ENCODE measurements around the gene ZNF318. TPM values are rescaled to one million over a fixed set of nuclear protein-coding genes. Genes with fewer than 3 reads are reported as not detected.

Gene ZNF318
- total and polyA plus RNA-seq, 10 of the 15 experiments (the other 5 are each of a cell fraction or from before 2014, with no cell fraction given), result 3.4 to 79.8 (median 13.7) TPM

DNA sequence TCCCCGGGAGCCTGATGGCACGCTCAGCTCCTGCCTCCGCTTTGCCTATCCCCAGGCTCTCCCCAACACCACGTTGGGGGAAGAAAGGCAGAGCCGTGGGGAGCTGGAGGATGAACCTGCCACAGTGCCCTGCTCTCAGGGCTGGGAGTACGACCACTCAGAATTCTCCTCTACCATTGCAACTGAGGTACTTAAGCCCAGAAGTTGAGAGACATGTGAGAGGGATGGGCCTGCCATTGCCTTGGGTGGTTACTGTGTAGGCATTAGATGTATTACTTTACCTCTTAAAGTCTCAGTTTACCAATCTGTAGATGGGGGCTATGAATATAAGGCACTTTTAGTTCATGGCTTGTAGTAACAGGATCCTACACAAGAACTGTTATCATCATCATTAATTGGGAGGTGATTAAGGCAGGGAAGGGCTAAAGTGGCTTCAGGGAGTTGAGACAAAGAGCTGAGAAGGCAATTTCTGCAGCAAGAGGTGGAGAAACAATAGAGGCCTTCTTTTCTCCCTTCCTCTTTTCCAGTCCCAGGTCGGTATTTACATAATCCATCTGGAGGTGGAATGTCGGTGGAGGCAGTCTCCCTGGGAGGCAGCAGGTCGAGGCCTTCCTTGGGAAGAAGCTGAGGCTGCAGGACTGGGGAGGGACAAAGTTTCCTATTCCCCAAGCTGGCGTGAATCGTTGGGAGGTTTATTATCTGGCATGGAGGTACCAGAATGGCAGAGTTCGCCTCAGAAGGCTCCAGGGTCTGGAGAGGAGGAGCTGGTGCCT lies 70.7 kb downstream of the ZNF318 start (continued):
- TF ChIP-seq, protein P1, sequence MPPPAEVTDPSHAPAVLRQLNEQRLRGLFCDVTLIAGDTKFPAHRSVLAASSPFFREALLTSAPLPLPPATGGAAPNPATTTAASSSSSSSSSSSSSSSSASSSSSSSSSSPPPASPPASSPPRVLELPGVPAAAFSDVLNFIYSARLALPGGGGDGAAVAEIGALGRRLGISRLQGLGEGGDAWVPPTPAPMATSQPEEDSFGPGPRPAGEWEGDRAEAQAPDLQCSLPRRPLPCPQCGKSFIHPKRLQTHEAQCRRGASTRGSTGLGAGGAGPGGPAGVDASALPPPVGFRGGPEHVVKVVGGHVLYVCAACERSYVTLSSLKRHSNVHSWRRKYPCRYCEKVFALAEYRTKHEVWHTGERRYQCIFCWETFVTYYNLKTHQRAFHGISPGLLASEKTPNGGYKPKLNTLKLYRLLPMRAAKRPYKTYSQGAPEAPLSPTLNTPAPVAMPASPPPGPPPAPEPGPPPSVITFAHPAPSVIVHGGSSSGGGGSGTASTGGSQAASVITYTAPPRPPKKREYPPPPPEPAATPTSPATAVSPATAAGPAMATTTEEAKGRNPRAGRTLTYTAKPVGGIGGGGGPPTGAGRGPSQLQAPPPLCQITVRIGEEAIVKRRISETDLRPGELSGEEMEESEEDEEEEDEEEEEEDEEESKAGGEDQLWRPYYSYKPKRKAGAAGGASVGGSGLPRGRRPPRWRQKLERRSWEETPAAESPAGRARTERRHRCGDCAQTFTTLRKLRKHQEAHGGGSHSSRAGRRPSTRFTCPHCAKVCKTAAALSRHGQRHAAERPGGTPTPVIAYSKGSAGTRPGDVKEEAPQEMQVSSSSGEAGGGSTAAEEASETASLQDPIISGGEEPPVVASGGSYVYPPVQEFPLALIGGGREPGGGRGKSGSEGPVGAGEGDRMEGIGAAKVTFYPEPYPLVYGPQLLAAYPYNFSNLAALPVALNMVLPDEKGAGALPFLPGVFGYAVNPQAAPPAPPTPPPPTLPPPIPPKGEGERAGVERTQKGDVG (CRISPR knock-in tag; IDR thresholded peaks at IDR 0.05), result no peak
- TF ChIP-seq EZH2 (IDR thresholded peaks at IDR 0.05; ENCODE audit: borderline replicate concordance, control insufficient read depth, low read depth, low read length) (no peak), BACH1 (IDR thresholded peaks at IDR 0.05; ENCODE audit: borderline replicate concordance) (no peak), RELA (IDR thresholded peaks at IDR 0.05; ENCODE audit: borderline replicate concordance, partially characterized antibody) (no peak)
- TF ChIP-seq, protein P2, sequence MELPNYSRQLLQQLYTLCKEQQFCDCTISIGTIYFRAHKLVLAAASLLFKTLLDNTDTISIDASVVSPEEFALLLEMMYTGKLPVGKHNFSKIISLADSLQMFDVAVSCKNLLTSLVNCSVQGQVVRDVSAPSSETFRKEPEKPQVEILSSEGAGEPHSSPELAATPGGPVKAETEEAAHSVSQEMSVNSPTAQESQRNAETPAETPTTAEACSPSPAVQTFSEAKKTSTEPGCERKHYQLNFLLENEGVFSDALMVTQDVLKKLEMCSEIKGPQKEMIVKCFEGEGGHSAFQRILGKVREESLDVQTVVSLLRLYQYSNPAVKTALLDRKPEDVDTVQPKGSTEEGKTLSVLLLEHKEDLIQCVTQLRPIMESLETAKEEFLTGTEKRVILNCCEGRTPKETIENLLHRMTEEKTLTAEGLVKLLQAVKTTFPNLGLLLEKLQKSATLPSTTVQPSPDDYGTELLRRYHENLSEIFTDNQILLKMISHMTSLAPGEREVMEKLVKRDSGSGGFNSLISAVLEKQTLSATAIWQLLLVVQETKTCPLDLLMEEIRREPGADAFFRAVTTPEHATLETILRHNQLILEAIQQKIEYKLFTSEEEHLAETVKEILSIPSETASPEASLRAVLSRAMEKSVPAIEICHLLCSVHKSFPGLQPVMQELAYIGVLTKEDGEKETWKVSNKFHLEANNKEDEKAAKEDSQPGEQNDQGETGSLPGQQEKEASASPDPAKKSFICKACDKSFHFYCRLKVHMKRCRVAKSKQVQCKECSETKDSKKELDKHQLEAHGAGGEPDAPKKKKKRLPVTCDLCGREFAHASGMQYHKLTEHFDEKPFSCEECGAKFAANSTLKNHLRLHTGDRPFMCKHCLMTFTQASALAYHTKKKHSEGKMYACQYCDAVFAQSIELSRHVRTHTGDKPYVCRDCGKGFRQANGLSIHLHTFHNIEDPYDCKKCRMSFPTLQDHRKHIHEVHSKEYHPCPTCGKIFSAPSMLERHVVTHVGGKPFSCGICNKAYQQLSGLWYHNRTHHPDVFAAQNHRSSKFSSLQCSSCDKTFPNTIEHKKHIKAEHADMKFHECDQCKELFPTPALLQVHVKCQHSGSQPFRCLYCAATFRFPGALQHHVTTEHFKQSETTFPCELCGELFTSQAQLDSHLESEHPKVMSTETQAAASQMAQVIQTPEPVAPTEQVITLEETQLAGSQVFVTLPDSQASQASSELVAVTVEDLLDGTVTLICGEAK (IDR thresholded peaks at IDR 0.05; ENCODE audit: borderline replicate concordance), result no peak
- TF ChIP-seq, protein P3, sequence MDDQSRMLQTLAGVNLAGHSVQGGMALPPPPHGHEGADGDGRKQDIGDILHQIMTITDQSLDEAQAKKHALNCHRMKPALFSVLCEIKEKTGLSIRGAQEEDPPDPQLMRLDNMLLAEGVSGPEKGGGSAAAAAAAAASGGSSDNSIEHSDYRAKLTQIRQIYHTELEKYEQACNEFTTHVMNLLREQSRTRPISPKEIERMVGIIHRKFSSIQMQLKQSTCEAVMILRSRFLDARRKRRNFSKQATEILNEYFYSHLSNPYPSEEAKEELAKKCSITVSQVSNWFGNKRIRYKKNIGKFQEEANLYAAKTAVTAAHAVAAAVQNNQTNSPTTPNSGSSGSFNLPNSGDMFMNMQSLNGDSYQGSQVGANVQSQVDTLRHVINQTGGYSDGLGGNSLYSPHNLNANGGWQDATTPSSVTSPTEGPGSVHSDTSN (IDR thresholded peaks at IDR 0.05; ENCODE audit: insufficient replicate concordance, low read depth, low read length), result no peak
